ENCODE measurements around the gene NR5A2.
A peak's percentile ranks its signal among the peaks of the same experiment; 100 is the strongest.

Gene NR5A2

DNA sequence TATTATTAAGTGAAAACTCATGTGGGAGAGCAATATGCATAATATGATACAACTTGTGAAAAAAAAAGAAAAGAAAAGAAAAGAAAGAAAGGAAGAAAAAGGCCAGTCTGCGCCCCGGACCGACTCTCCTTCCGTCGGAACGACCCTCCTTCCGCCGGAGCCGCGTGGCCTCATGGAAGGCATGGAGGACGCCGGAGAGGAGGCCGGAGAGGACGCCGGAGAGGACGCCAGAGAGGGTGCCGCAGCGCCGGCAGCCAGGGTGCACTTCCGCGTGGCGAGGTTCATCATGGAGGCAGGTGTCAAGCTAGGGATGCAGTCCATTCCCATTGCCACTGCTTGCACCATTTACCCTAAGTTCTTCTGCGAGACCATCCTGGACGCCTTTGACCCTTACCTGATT lies 185.9 kb downstream of the NR5A2 start:
- DNase-seq = no peak

DNA sequence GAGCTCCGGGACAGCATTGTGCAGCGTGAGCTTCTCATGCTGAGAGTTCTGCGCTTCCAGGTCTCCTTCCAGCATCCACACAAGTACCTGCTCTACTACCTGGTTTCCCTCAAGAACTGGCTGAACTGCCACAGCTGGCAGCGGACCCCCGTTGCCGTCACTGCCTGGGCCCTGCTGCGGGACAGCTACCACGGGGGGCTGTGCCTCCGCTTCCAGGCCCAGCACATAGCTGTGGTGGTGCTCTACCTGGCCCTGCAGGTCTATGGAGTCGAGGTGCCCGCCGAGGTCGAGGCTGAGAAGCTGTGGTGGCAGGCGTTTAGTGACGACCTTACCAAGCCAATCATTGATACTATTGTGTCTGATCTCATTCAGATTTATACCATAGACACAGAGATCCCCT lies 186.4 kb downstream of the NR5A2 start:
- DNase-seq = no peak

DNA sequence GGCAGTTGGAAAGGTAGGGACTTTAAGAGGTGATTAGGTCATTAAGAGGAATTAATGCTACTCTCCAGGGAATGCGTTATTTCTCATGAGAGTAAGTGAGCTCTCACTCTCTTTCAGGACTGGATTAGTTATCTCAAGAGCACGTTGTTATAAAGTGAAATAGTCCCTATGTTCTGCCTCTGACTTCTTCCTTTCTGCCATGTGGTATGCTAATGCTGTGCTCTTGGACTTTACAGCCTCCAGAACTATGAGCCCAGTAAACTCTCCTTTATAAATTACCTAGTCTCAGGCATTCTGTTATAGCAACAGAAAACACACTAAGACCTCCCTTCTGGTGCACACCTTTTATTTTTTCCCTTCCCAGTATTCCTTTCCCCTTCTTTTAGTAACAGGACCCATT lies 187.8 kb downstream of the NR5A2 start:
- DNase-seq = no peak

DNA sequence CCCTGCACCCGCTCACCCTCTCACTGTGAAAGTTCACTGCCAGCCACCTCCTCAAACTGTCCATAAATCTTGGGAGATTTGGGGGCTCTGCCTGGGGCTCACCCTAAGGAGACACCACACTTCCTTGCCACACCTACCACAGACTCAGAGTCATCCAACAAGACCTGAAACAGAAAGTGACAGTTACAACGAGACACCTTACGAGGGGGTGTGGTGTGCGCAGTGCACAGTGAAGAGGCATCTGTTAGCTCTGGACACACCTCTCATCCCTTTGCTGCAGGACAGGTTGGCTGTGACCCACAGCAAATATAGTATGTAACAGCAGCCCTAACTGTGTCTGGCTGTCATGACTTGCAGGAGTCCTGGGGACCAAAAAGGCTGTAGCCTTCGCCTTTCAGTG lies 190.2 kb downstream of the NR5A2 start:
- DNase-seq = no peak

DNA sequence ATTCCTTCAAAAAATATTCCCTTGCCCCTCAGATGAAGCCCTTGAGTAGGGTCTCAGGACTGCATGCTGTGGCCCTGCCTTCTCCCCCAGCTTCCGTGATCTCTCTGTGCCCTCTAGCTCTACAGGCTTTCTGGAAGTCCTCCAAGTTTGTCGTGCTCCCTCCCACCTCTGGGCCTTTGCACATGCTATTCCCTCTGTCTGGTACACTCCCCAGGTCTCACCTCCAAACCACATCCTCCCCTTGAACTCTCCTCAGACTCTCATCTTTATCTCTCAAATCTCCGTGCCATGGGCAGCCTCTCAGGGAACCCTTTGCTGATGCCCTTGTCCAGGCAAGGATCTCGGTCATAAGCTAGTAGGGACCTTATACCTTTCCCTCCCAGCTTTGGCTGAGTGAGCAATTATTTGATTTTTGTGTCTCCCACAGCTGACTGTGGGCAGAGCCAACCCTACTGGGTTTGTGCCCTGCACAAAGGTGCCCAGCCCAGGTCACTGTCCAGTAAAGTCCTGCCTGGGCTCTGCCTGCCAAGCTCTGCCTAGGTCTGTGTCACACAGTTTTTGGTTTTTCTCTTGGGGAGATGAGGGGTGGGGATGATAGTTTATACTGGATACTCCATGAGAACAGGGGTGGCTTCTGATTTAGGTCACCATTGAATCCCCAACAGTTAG lies 194.2 kb downstream of the NR5A2 start:
- DNase-seq = no peak

DNA sequence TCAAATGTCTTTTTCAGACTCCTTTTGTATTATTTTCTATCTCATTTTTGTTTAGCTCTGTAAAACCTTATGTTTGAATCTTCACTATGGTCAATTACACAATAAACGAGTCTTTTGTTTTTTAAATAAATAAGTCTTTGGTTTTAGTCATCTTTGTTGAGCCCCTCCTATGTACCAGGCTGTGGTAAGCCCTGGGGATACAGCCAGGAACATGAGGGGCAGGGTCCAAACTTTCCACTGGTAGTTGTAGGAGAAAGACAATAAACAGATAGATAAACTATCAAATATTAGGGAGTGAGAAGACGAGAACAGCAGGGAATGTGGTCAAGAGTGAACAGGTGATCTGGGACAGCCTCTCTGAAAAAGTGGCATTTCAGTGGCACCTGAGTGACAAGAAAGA lies 195.7 kb downstream of the NR5A2 start:
- no peak for DNase-seq

DNA sequence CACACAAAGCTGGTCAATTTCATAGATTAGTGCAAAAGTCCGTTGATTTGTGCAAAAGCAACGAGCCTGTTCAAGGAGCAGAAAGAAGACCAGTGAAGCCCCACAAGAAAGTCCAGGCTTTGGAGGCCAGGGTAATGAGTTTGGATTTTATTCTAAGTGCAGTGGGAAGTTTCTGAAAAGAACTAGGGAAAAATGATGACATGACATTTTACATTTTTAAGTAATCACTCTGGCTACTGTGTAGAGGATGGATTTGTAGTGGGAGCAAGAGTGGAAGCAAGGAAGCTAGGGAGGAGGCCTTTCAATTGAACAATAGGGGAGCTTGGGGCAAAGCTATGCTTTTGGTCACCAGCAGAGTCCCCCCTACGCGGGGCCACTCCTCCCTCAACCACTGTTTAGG lies 196.1 kb downstream of the NR5A2 start:
- DNase-seq = no peak

DNA sequence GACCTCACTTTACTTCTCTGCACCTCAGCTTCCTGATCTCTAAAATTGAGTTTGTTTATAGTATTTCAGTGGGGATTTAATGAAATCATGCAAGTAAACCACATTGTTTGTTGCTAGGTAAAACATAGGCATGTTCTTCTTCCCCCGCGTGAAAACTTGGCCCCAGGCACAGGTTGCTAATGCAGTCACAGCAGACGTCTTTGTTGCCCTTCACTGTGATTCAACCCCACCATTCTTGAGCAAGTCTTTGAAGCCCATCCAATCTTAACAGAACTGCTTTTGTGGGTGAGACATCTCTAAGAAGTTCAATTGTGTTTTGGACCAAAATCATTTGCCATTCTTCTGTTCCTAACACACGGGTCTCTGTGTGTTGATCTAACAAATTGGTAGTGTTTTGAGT lies 196.8 kb downstream of the NR5A2 start:
- no peak for DNase-seq

DNA sequence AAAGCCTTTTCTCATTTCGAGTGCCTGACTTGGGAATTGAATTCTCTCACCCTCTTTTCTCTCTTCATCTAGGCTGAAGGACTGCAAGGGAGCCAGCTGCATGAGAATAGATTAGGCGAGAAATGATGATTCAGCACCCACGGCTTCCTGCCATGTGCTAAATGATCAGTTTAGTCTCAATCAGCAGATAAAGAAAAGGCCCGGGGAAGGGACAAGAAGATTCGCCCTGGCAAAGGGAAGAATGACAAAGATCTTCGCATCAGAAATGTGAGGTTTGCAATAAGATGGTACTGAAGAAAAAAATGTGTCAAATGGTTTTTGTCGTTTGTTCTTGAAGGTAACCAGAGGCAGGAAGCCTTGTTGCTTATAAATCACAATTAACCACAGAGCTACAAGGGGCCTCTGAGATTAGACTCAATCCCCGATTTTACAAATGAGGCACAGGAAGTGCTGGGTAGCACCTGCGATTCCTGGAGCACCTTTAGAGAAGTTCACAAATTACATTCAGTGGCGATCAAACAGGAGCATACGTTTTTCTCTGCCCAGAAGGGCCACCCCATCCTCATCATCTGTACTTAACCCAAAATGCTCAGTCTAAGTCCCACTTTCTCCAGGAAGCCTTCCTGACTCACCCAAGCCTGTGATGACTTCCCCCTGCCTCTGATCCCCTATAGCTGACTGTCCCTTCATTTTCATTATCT lies 198.9 kb downstream of the NR5A2 start:
- peak; percentile 21 for DNase-seq

DNA sequence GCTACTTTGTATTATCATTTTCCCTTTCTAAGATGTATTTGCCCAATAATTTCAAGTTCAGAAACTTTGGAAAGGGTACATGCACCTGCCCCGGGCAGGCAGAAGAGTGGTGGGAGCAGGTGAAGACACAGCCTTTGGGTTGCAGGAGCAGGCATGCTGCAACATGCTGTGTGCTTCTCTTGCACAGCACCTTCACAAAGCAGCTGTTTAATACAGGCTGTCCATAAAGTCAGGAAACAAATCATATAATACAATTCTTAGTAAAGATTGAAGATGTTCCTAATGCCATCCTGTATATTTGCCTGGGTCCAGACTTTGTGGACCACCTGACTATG lies 199.4 kb downstream of the NR5A2 start:
- DNase-seq = no peak
